ENCODE measurements around the gene PAGE2. TPM values are rescaled to one million over a fixed set of nuclear protein-coding genes. Genes with fewer than 3 reads are reported as not detected.
"Not testable (repeated sequence)": the region's sequence is repeated elsewhere in the genome, so short reads cannot be mapped to it uniquely, and the experiment has no call there.

Gene PAGE2
- total and polyA plus RNA-seq, 2 donors from 2014 or later, result not detected

- intact Hi-C loops (cut with DNase I), result no loop called here
- no peak for TF ChIP-seq CTCF (IDR thresholded peaks at IDR 0.05; ENCODE audit: borderline replicate concordance, extremely low read depth, insufficient read depth)
- no peaks in the 10 kb centered on the region for H3K9me3 ChIP-seq (ENCODE audit: control insufficient read depth in 2 of 3, insufficient read depth in 1 of 3, low read length in 3 of 3)
- H3K4me3 ChIP-seq (ENCODE audit: low read length in 3 of 3), result peak overlapping the region in 2 of 3 donors; percentile 46 to 52
- H3K4me1 ChIP-seq (ENCODE audit: control insufficient read depth in 2 of 3, insufficient read depth in 2 of 3, low read depth in 1 of 3, low read length in 3 of 3), result peaks cover 0 to 3% (median 0%) of the 10 kb centered on the region in 3 donors
- no peak overlapping the region for H3K27ac ChIP-seq (ENCODE audit: low read depth in 2 of 2, low read length in 2 of 2)
- peak overlapping the region in 1 of 3 donors; percentile 19 for H3K9ac ChIP-seq (ENCODE audit: low read length in 3 of 3)
- H3K36me3 ChIP-seq (ENCODE audit: control insufficient read depth in 2 of 3, insufficient read depth in 3 of 3, low read length in 3 of 3), result no peaks in the 10 kb centered on the region
- peak in 2 of 5 donors; percentile 39 to 72 for DNase-seq
- no peaks in the 10 kb centered on the region for H3K27me3 ChIP-seq (ENCODE audit: control insufficient read depth, insufficient read depth, low read length)
- FAIRE-seq, result no peak
Observed at GRCh38 chrX:55056820-55057674, 31.8 kb upstream of the PAGE2 start.

GRCh38 chrX:55057675-55058249, 31.1 kb upstream of the PAGE2 start:
- Histone ChIP-seq H3K4me1 (ENCODE audit: control insufficient read depth in 2 of 3, insufficient read depth in 2 of 3, low read depth in 1 of 3, low read length in 3 of 3) (peaks cover 0 to 3% (median 0%) of the 10 kb centered on the region in 3 donors), H3K27me3 (ENCODE audit: control insufficient read depth, insufficient read depth, low read length) (no peaks in the 10 kb centered on the region), H3K9me3 (ENCODE audit: control insufficient read depth in 2 of 3, insufficient read depth in 1 of 3, low read length in 3 of 3) (no peaks in the 10 kb centered on the region), H3K4me3 (ENCODE audit: low read length in 3 of 3) (peak overlapping the region in 2 of 3 donors; percentile 46 to 52), H3K27ac (ENCODE audit: low read depth in 2 of 2, low read length in 2 of 2) (no peak overlapping the region), H3K9ac (ENCODE audit: low read length in 3 of 3) (peak overlapping the region in 1 of 3 donors; percentile 19), H3K36me3 (ENCODE audit: control insufficient read depth in 2 of 3, insufficient read depth in 3 of 3, low read length in 3 of 3) (no peaks in the 10 kb centered on the region)
- TF ChIP-seq CTCF (IDR thresholded peaks at IDR 0.05; ENCODE audit: borderline replicate concordance, extremely low read depth, insufficient read depth), result peak; percentile 77
- FAIRE-seq, result peak; percentile 97
- peak in 2 of 5 donors; percentile 32 to 60 for DNase-seq
- intact Hi-C loops (cut with DNase I), result no loop called here

- H3K9ac ChIP-seq (ENCODE audit: low read length in 3 of 3); H3K4me3 ChIP-seq (ENCODE audit: low read length in 3 of 3); FAIRE-seq; H3K36me3 ChIP-seq (ENCODE audit: control insufficient read depth in 2 of 3, insufficient read depth in 3 of 3, low read length in 3 of 3); intact Hi-C loops (cut with DNase I); H3K9me3 ChIP-seq (ENCODE audit: control insufficient read depth in 2 of 3, insufficient read depth in 1 of 3, low read length in 3 of 3); H3K4me1 ChIP-seq (ENCODE audit: control insufficient read depth in 2 of 3, insufficient read depth in 2 of 3, low read depth in 1 of 3, low read length in 3 of 3); H3K27ac ChIP-seq (ENCODE audit: low read depth in 2 of 2, low read length in 2 of 2); H3K27me3 ChIP-seq (ENCODE audit: control insufficient read depth, insufficient read depth, low read length); DNase-seq: not testable (repeated sequence)
Observed at GRCh38 chrX:55067180-55067579, 21.6 kb upstream of the PAGE2 start.

- Histone ChIP-seq H3K9me3 (ENCODE audit: control insufficient read depth in 2 of 3, insufficient read depth in 1 of 3, low read length in 3 of 3) (no peaks in the 10 kb centered on the region), H3K4me3 (ENCODE audit: low read length in 3 of 3) (no peak overlapping the region), H3K27ac (ENCODE audit: low read depth in 2 of 2, low read length in 2 of 2) (no peak overlapping the region), H3K27me3 (ENCODE audit: control insufficient read depth, insufficient read depth, low read length) (no peaks in the 10 kb centered on the region), H3K4me1 (ENCODE audit: control insufficient read depth in 2 of 3, insufficient read depth in 2 of 3, low read depth in 1 of 3, low read length in 3 of 3) (no peaks in the 10 kb centered on the region), H3K36me3 (ENCODE audit: control insufficient read depth in 2 of 3, insufficient read depth in 3 of 3, low read length in 3 of 3) (no peaks in the 10 kb centered on the region), H3K9ac (ENCODE audit: low read length in 3 of 3) (no peak overlapping the region)
- intact Hi-C loops (cut with DNase I), result no loop called here
- FAIRE-seq (no peak), DNase-seq (no peak)
- TF ChIP-seq CTCF (IDR thresholded peaks at IDR 0.05; ENCODE audit: borderline replicate concordance, extremely low read depth, insufficient read depth), result no peak
Observed at GRCh38 chrX:55072286-55072685, 16.5 kb upstream of the PAGE2 start.
